ENCODE data around the gene GLB1L.

GRCh38 chr2:219205981-219206327, 39.3 kb downstream of the GLB1L start:
- TF ChIP-seq POLR2A (IDR thresholded peaks at IDR 0.05) (no peak), CTCF (IDR thresholded peaks at IDR 0.05) (no peak)

Data from lower leg skin (tissue), 3 donors.